Osteoblast (primary cell): ENCODE measurements around the gene TIMP1. TPM values are rescaled to one million over a fixed set of nuclear protein-coding genes. Genes with fewer than 3 reads are reported as not detected.

Source experiments
- DNase-seq: peaks from one replicate; pipeline ENCODE4 v3.0.0; 2011; ENCODE audit warnings: low spot score, mixed read lengths; ENCODE audit not compliant: insufficient read length; ENCODE audit errors: missing footprints
- H2AFZ ChIP-seq: 2 replicates; pipeline ENCODE4 v1.6.0; 2011; ENCODE audit warnings: mild to moderate bottlenecking, low read length
- H3K27ac ChIP-seq: 2 replicates; pipeline ENCODE4 v1.5.1; 2011; ENCODE audit warnings: mild to moderate bottlenecking, low read depth, low read length, moderate library complexity
- H3K27me3 ChIP-seq: 2 replicates; pipeline ENCODE4 v1.6.0; 2012; ENCODE audit warnings: mild to moderate bottlenecking, control low read depth, inconsistent platforms, low read length, moderate library complexity; ENCODE audit not compliant: insufficient read depth
- H3K36me3 ChIP-seq: 2 replicates; pipeline ENCODE4 v1.5.1; 2011; ENCODE audit warnings: mild to moderate bottlenecking, low read length, control low read depth, moderate library complexity; ENCODE audit not compliant: insufficient read depth
- H3K4me1 ChIP-seq: 2 replicates; pipeline ENCODE4 v1.5.1; 2011; ENCODE audit warnings: mild to moderate bottlenecking, low read length, control low read depth, moderate library complexity; ENCODE audit not compliant: insufficient read depth
- H3K4me2 ChIP-seq: 2 replicates; pipeline ENCODE4 v1.6.0; 2011; ENCODE audit warnings: mild to moderate bottlenecking, low read length; ENCODE audit not compliant: insufficient read depth
- H3K4me3 ChIP-seq: fragments of 200-600 bp; sonication (generic); 3 replicates; pipeline ENCODE4 v1.5.1; 2012; ENCODE audit warnings: mild to moderate bottlenecking, low read length, inconsistent platforms; ENCODE audit not compliant: insufficient read depth
- H3K79me2 ChIP-seq: 2 replicates; pipeline ENCODE4 v1.6.0; 2012; ENCODE audit warnings: mild to moderate bottlenecking, low read length, control low read depth, inconsistent platforms; ENCODE audit not compliant: insufficient read depth
- H3K9me3 ChIP-seq: 2 replicates; pipeline ENCODE4 v1.5.1; 2011; ENCODE audit warnings: low read depth, low read length, control low read depth
- H4K20me1 ChIP-seq: 2 replicates; pipeline ENCODE4 v1.6.0; 2012; ENCODE audit warnings: mild to moderate bottlenecking, low read length, control low read depth; ENCODE audit not compliant: insufficient read depth
- CTCF ChIP-seq: IDR thresholded peaks from 2 replicates; pipeline ENCODE4 v1.5.1; 2011; ENCODE audit warnings: mild to moderate bottlenecking, low read depth, low read length, moderate library complexity; ENCODE audit errors: extremely low read depth
- total RNA-seq: library from RNA; depleted of rRNA; stranded (reverse); fragments of >200 nt; gene quantifications from 2 replicates; pipeline ENCODE4 v1.2.3, GENCODE V29; 2012

Gene TIMP1
- total RNA-seq, 1 donor = 904 TPM

- peak overlapping the region; percentile 78 for H2AFZ ChIP-seq
- peaks cover 4% of the 10 kb centered on the region for H3K4me1 ChIP-seq
- peaks cover 4% of the 10 kb centered on the region for H3K79me2 ChIP-seq
- peak; percentile 94 for DNase-seq
- no peak for TF ChIP-seq CTCF
- no peaks in the 10 kb centered on the region for H3K36me3 ChIP-seq
- H3K27me3 ChIP-seq = no peaks in the 10 kb centered on the region
- no peaks in the 10 kb centered on the region for H4K20me1 ChIP-seq
- no peaks in the 10 kb centered on the region for H3K9me3 ChIP-seq
- peak overlapping the region; percentile 69 for H3K4me3 ChIP-seq
- peak overlapping the region; percentile 62 for H3K27ac ChIP-seq
- peak overlapping the region; percentile 75 for H3K4me2 ChIP-seq
These were observed 26.1 kb upstream of the TIMP1 start for GRCh38 chrX:47556045-47556623.

- Histone ChIP-seq H2AFZ (no peak overlapping the region), H3K79me2 (peaks cover 20% of the 10 kb centered on the region), H3K27ac (no peak overlapping the region), H3K9me3 (no peaks in the 10 kb centered on the region), H3K4me1 (peaks cover 18% of the 10 kb centered on the region), H3K4me3 (no peak overlapping the region), H3K4me2 (no peak overlapping the region), H3K27me3 (no peaks in the 10 kb centered on the region), H3K36me3 (peaks cover 6% of the 10 kb centered on the region), H4K20me1 (peaks cover 4% of the 10 kb centered on the region)
- DNase-seq = no peak
- TF ChIP-seq CTCF = no peak
These were observed 23.8 kb upstream of the TIMP1 start for GRCh38 chrX:47558436-47558835.

- H3K27ac ChIP-seq = peak overlapping the region; percentile 95
- H4K20me1 ChIP-seq = peaks cover 4% of the 10 kb centered on the region
- peaks cover 33% of the 10 kb centered on the region for H3K79me2 ChIP-seq
- peak overlapping the region; percentile 83 for H3K4me2 ChIP-seq
- no peaks in the 10 kb centered on the region for H3K27me3 ChIP-seq
- DNase-seq = no peak
- H3K4me1 ChIP-seq = peaks cover 25% of the 10 kb centered on the region
- H3K4me3 ChIP-seq = peak overlapping the region; percentile 80
- no peak for TF ChIP-seq CTCF
- no peaks in the 10 kb centered on the region for H3K9me3 ChIP-seq
- peaks cover 10% of the 10 kb centered on the region for H3K36me3 ChIP-seq
- peak overlapping the region; percentile 81 for H2AFZ ChIP-seq
These were observed 21.9 kb upstream of the TIMP1 start for GRCh38 chrX:47560179-47560933.

- Histone ChIP-seq H3K4me2 (peak within 1 kb of the TSS; percentile 94), H3K4me3 (peak within 1 kb of the TSS; percentile 80), H4K20me1 (peaks cover 4% of the 10 kb centered on the region), H3K27me3 (no peaks in the 10 kb centered on the region), H3K9me3 (no peaks in the 10 kb centered on the region), H2AFZ (peak within 1 kb of the TSS; percentile 81), H3K79me2 (peaks cover 33% of the 10 kb centered on the region), H3K27ac (peak within 1 kb of the TSS; percentile 95), H3K4me1 (peaks cover 25% of the 10 kb centered on the region), H3K36me3 (peaks cover 12% of the 10 kb centered on the region)
- DNase-seq = peak; percentile 95
- no peak for TF ChIP-seq CTCF
These were observed 21.1 kb upstream of the TIMP1 start, which contains the start of gene ARAF for GRCh38 chrX:47560934-47561658. Gene ARAF, plus strand, starts transcription at chrX:47561205. Its CDS starts 1,763 bp downstream, at chrX:47562968.
